ENCODE measurements around the gene BMERB1.

Gene BMERB1

GRCh38 chr16:15592324-15592723 lies 157.9 kb downstream of the BMERB1 start:
- TF ChIP-seq, protein P1, sequence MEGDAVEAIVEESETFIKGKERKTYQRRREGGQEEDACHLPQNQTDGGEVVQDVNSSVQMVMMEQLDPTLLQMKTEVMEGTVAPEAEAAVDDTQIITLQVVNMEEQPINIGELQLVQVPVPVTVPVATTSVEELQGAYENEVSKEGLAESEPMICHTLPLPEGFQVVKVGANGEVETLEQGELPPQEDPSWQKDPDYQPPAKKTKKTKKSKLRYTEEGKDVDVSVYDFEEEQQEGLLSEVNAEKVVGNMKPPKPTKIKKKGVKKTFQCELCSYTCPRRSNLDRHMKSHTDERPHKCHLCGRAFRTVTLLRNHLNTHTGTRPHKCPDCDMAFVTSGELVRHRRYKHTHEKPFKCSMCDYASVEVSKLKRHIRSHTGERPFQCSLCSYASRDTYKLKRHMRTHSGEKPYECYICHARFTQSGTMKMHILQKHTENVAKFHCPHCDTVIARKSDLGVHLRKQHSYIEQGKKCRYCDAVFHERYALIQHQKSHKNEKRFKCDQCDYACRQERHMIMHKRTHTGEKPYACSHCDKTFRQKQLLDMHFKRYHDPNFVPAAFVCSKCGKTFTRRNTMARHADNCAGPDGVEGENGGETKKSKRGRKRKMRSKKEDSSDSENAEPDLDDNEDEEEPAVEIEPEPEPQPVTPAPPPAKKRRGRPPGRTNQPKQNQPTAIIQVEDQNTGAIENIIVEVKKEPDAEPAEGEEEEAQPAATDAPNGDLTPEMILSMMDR (IDR thresholded peaks at IDR 0.05; ENCODE audit: control insufficient read depth, insufficient read depth, low read depth, low read length, missing control alignments) = no peak
- no peak overlapping the region for H3K4me3 ChIP-seq (ENCODE audit: control insufficient read depth, low read depth, low read length)
- no peak for DNase-seq (ENCODE audit: low read depth)

- TF ChIP-seq, protein P1 (IDR thresholded peaks at IDR 0.05; ENCODE audit: control insufficient read depth, insufficient read depth, low read depth, low read length, missing control alignments) = no peak
- no peak for DNase-seq (ENCODE audit: low read depth)
- H3K4me3 ChIP-seq (ENCODE audit: control insufficient read depth, low read depth, low read length) = no peak overlapping the region
Measured at GRCh38 chr16:15593235-15593634, 158.8 kb downstream of the BMERB1 start.

DNA sequence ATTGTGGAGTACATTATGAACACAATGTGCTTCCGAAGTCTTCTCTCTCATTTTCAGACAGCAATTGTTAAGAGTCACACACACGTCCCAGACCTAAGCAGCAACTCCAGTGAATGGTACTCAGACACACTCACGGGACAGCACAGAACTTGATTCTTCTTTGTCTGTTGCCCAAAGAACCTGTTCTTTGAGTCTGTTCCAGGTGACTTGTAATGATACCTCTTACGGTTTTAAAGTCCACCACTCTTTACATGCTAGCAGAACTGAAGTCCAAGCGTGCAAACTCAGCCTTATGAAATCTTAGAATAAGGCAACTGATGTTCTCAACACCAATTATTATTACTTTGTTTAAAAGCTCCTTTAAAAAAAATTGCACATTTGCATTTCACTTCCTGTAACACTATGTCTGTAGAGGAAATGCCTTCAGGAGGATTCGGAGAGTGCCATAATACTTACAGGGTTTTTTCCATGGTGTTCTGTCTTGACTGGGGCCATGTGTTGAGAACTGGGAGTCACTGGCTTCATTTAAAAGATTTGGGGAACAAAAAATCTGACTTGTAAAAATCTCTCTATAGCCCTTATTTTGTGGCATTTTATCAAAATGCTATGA lies 160.4 kb downstream of the BMERB1 start:
- TF ChIP-seq, protein P1 (IDR thresholded peaks at IDR 0.05; ENCODE audit: control insufficient read depth, insufficient read depth, low read depth, low read length, missing control alignments) = no peak
- no peak overlapping the region for H3K4me3 ChIP-seq (ENCODE audit: control insufficient read depth, low read depth, low read length)
- no peak for DNase-seq (ENCODE audit: low read depth)

DNA sequence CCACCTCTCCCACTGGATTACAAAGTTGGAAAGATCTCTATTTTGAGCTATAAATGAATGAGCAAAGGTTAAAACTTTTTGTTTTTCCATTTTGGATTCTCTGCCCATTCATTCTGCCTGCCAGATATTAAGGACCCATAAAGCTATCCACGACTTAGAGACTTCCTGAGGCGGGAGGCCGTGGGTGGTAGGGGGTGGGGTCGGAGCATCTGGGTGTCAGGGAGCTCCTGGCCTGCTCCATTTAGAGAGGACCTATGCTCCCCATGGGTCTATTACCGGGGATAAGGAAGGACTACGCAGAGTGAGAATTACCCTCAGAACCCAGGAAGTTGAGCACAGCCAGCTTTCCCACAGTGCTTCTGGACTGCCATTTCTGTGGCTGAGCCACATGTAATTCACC lies 162.7 kb downstream of the BMERB1 start:
- TF ChIP-seq, protein P1 (IDR thresholded peaks at IDR 0.05; ENCODE audit: control insufficient read depth, insufficient read depth, low read depth, low read length, missing control alignments) = no peak
- DNase-seq (ENCODE audit: low read depth) = no peak
- H3K4me3 ChIP-seq (ENCODE audit: control insufficient read depth, low read depth, low read length) = no peak overlapping the region

DNA sequence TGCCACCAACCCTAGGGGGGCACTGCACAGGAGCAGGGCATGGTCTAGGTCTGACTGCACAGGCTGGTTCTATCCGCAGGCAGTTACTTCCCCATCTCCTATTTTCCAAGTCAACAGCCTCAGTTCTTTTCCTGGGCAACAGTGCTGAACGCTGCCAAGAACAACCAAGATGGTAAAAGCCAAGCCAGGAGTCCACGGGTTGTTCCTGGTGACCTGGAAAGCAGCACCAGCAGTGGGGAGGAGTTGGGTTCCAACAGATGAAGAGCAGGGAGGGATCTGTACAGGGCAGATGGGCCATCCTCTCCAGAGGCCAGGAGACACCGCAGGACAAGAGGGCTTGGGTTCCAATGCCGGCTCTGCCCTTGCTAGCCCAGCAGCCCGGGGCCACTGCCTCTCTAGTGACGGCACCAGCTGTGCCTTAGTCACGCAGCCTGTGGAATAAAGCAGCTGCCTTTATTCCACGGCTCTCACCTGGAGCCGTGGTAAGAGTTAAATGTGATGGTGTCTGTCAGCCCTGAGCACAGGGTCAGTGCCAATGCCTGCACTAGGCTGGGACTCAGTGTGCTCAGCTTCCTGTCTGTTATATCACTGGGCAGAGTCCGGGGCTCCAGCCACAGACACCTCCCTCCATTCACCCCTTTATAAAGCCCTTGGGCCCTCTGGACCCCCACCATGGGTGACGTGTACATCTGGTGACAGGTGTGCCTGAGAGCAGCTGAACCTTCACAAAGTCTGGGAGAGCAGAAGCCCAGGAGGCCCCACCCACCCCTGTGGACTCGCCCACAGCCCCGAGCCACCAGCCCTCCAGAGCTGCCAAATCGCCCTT lies 163.6 kb downstream of the BMERB1 start:
- H3K4me3 ChIP-seq (ENCODE audit: control insufficient read depth, low read depth, low read length) = no peak overlapping the region
- no peak for DNase-seq (ENCODE audit: low read depth)
- TF ChIP-seq, protein P1 (IDR thresholded peaks at IDR 0.05; ENCODE audit: control insufficient read depth, insufficient read depth, low read depth, low read length, missing control alignments) = no peak

- no peak for DNase-seq (ENCODE audit: low read depth)
- TF ChIP-seq, protein P1 (IDR thresholded peaks at IDR 0.05; ENCODE audit: control insufficient read depth, insufficient read depth, low read depth, low read length, missing control alignments) = no peak
Measured at GRCh38 chr16:15598648-15599190, 164.3 kb downstream of the BMERB1 start.

More at GRCh38 chr16:15598648-15599190, 164.3 kb downstream of the BMERB1 start:
- no peak overlapping the region for H3K4me3 ChIP-seq (ENCODE audit: control insufficient read depth, low read depth, low read length)
